ENCODE results near the gene FBXO30.

FBXO30 gene

GRCh38 chr6:145756170-145756662 is 58.4 kb downstream of the FBXO30 start:
- DNase-seq = peak; percentile 57 to 81

GRCh38 chr6:145755682-145756081 is 58.9 kb downstream of the FBXO30 start:
- TF ChIP-seq POLR2A (IDR thresholded peaks at IDR 0.05; ENCODE audit: low read length) (no peak), GATA1 (IDR thresholded peaks at IDR 0.05; ENCODE audit: low read depth, low read length) (no peak)
- no peak for DNase-seq

More at GRCh38 chr6:145756170-145756662, 58.4 kb downstream of the FBXO30 start:
- TF ChIP-seq GATA1 (IDR thresholded peaks at IDR 0.05; ENCODE audit: low read depth, low read length) (no peak), POLR2A (IDR thresholded peaks at IDR 0.05; ENCODE audit: low read length) (no peak)

GRCh38 chr6:145752638-145753037 is 62.0 kb downstream of the FBXO30 start:
- TF ChIP-seq GATA1 (IDR thresholded peaks at IDR 0.05; ENCODE audit: low read depth, low read length) = no peak
- no peak for TF ChIP-seq POLR2A (IDR thresholded peaks at IDR 0.05; ENCODE audit: low read length)
- no peak for DNase-seq

- TF ChIP-seq POLR2A (IDR thresholded peaks at IDR 0.05; ENCODE audit: low read length) (no peak), GATA1 (IDR thresholded peaks at IDR 0.05; ENCODE audit: low read depth, low read length) (no peak)
- peak; percentile 56 to 63 for DNase-seq
Measured at GRCh38 chr6:145749632-145750031, 65.0 kb downstream of the FBXO30 start.

GRCh38 chr6:145745861-145746260 is 68.7 kb downstream of the FBXO30 start:
- DNase-seq = no peak
- TF ChIP-seq POLR2A (IDR thresholded peaks at IDR 0.05; ENCODE audit: low read length) = no peak
- no peak for TF ChIP-seq GATA1 (IDR thresholded peaks at IDR 0.05; ENCODE audit: low read depth, low read length)

GRCh38 chr6:145744619-145745018 is 70.0 kb downstream of the FBXO30 start:
- DNase-seq = no peak

More at GRCh38 chr6:145744619-145745018, 70.0 kb downstream of the FBXO30 start:
- TF ChIP-seq POLR2A (IDR thresholded peaks at IDR 0.05; ENCODE audit: low read length) (no peak), GATA1 (IDR thresholded peaks at IDR 0.05; ENCODE audit: low read depth, low read length) (no peak)
